ENCODE data around the gene MAVS.

MAVS gene

GRCh38 chr20:3846378-3846739 lies 275 bp upstream of the MAVS start:
- H3K4me2 ChIP-seq (ENCODE audit: low read length), result peak overlapping the region; percentile 82
- peak overlapping the region; percentile 63 for H2AFZ ChIP-seq (ENCODE audit: low read depth, low read length)
- TF ChIP-seq EZH2phosphoT487 (IDR thresholded peaks at IDR 0.05; ENCODE audit: low read depth), result no peak
- TF ChIP-seq, protein P1, sequence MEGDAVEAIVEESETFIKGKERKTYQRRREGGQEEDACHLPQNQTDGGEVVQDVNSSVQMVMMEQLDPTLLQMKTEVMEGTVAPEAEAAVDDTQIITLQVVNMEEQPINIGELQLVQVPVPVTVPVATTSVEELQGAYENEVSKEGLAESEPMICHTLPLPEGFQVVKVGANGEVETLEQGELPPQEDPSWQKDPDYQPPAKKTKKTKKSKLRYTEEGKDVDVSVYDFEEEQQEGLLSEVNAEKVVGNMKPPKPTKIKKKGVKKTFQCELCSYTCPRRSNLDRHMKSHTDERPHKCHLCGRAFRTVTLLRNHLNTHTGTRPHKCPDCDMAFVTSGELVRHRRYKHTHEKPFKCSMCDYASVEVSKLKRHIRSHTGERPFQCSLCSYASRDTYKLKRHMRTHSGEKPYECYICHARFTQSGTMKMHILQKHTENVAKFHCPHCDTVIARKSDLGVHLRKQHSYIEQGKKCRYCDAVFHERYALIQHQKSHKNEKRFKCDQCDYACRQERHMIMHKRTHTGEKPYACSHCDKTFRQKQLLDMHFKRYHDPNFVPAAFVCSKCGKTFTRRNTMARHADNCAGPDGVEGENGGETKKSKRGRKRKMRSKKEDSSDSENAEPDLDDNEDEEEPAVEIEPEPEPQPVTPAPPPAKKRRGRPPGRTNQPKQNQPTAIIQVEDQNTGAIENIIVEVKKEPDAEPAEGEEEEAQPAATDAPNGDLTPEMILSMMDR (IDR thresholded peaks at IDR 0.05; ENCODE audit: low read depth, low read length), result no peak
- H3K9me3 ChIP-seq (ENCODE audit: insufficient read depth, low read length), result no peaks in the 10 kb centered on the region
- no peaks in the 10 kb centered on the region for H3K27me3 ChIP-seq (ENCODE audit: low read depth, low read length)
- H3K79me2 ChIP-seq (ENCODE audit: low read length), result peaks cover 34% of the 10 kb centered on the region
- peaks cover 10% of the 10 kb centered on the region for H3K4me1 ChIP-seq (ENCODE audit: low read length)
- H3K4me3 ChIP-seq (ENCODE audit: low read length), result peak overlapping the region; percentile 88
- peak overlapping the region; percentile 86 for H3K9ac ChIP-seq (ENCODE audit: low read length)
- H4K20me1 ChIP-seq (ENCODE audit: insufficient read depth, low read length), result peaks cover 6% of the 10 kb centered on the region; the same call in 1 of the 2 replicates
- no peaks in the 10 kb centered on the region for H3K36me3 ChIP-seq (replicated peaks; ENCODE audit: low read depth, low read length)
- peak overlapping the region; percentile 32 for H3K27ac ChIP-seq (ENCODE audit: low read length)

- H4K20me1 ChIP-seq (ENCODE audit: insufficient read depth, low read length), result peaks cover 8% of the 10 kb centered on the region
- 0 out of 2 replicates have a peak overlapping the region, but pooled peaks have one; percentile 48 for H2AFZ ChIP-seq (ENCODE audit: low read depth, low read length)
- peak overlapping the region; percentile 88 for H3K4me3 ChIP-seq (ENCODE audit: low read length)
- no peaks in the 10 kb centered on the region for H3K27me3 ChIP-seq (ENCODE audit: low read depth, low read length)
- H3K36me3 ChIP-seq (replicated peaks; ENCODE audit: low read depth, low read length), result no peaks in the 10 kb centered on the region
- no peak for TF ChIP-seq EZH2phosphoT487 (IDR thresholded peaks at IDR 0.05; ENCODE audit: low read depth)
- TF ChIP-seq, protein P1 (IDR thresholded peaks at IDR 0.05; ENCODE audit: low read depth, low read length), result no peak
- H3K79me2 ChIP-seq (ENCODE audit: low read length), result peaks cover 38% of the 10 kb centered on the region
- H3K9ac ChIP-seq (ENCODE audit: low read length), result peak overlapping the region; percentile 86
- H3K27ac ChIP-seq (ENCODE audit: low read length), result peak overlapping the region; percentile 16
- no peaks in the 10 kb centered on the region for H3K9me3 ChIP-seq (ENCODE audit: insufficient read depth, low read length)
- peak overlapping the region; percentile 87 for H3K4me2 ChIP-seq (ENCODE audit: low read length)
- H3K4me1 ChIP-seq (ENCODE audit: low read length), result peaks cover 10% of the 10 kb centered on the region
Observed at GRCh38 chr20:3847429-3847940, 851 bp downstream of the MAVS start.

GRCh38 chr20:3848565-3848964 lies 1.9 kb downstream of the MAVS start:
- H3K9ac ChIP-seq (ENCODE audit: low read length), result no peak overlapping the region
- no peaks in the 10 kb centered on the region for H3K9me3 ChIP-seq (ENCODE audit: insufficient read depth, low read length)
- TF ChIP-seq, protein P1 (IDR thresholded peaks at IDR 0.05; ENCODE audit: low read depth, low read length), result no peak
- no peak for TF ChIP-seq EZH2phosphoT487 (IDR thresholded peaks at IDR 0.05; ENCODE audit: low read depth)
- H4K20me1 ChIP-seq (ENCODE audit: insufficient read depth, low read length), result peaks cover 8% of the 10 kb centered on the region
- no peak overlapping the region for H2AFZ ChIP-seq (ENCODE audit: low read depth, low read length)
- peaks cover 38% of the 10 kb centered on the region for H3K79me2 ChIP-seq (ENCODE audit: low read length)
- no peaks in the 10 kb centered on the region for H3K36me3 ChIP-seq (replicated peaks; ENCODE audit: low read depth, low read length)
- H3K4me2 ChIP-seq (ENCODE audit: low read length), result no peak overlapping the region
- H3K27me3 ChIP-seq (ENCODE audit: low read depth, low read length), result no peaks in the 10 kb centered on the region
- H3K27ac ChIP-seq (ENCODE audit: low read length), result no peak overlapping the region
- peaks cover 10% of the 10 kb centered on the region for H3K4me1 ChIP-seq (ENCODE audit: low read length)
- no peak overlapping the region for H3K4me3 ChIP-seq (ENCODE audit: low read length)

DNA sequence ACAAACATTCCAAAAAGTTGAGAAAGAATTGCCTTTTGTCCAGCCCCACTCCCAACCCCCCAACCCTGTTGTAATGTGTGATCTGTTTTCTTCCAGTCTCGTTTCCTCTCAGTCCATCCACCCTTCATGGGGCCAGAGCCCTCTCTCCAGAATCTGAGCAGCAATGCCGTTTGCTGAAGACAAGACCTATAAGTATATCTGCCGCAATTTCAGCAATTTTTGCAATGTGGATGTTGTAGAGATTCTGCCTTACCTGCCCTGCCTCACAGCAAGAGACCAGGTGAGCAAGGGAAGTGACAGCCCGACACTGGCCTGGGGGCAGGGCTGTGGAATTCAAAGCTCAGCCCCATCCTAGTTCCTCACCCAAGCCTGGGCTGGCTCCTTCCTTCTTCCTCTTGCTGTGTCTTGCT lies 7.8 kb downstream of the MAVS start:
- no peak for TF ChIP-seq EZH2phosphoT487 (IDR thresholded peaks at IDR 0.05; ENCODE audit: low read depth)
- TF ChIP-seq, protein P1 (IDR thresholded peaks at IDR 0.05; ENCODE audit: low read depth, low read length), result no peak
- Histone ChIP-seq H3K79me2 (ENCODE audit: low read length) (peaks cover 11% of the 10 kb centered on the region; the same call in 1 of the 2 replicates), H3K4me1 (ENCODE audit: low read length) (no peaks in the 10 kb centered on the region), H3K9ac (ENCODE audit: low read length) (no peak overlapping the region), H2AFZ (ENCODE audit: low read depth, low read length) (no peak overlapping the region), H4K20me1 (ENCODE audit: insufficient read depth, low read length) (peaks cover 2% of the 10 kb centered on the region; the same call in 1 of the 2 replicates), H3K36me3 (replicated peaks; ENCODE audit: low read depth, low read length) (peaks cover 20% of the 10 kb centered on the region), H3K27me3 (ENCODE audit: low read depth, low read length) (no peaks in the 10 kb centered on the region), H3K4me3 (ENCODE audit: low read length) (no peak overlapping the region), H3K9me3 (ENCODE audit: insufficient read depth, low read length) (no peaks in the 10 kb centered on the region), H3K27ac (ENCODE audit: low read length) (no peak overlapping the region), H3K4me2 (ENCODE audit: low read length) (no peak overlapping the region)

All from OCI-LY3 (cell line).